Measurements from ENCODE around the gene VAV2.

The VAV2 gene

GRCh38 chr9:133739408-133740280 is 252.5 kb downstream of the VAV2 start:
- DNase-seq (ENCODE audit: low read depth) = no peak

DNA sequence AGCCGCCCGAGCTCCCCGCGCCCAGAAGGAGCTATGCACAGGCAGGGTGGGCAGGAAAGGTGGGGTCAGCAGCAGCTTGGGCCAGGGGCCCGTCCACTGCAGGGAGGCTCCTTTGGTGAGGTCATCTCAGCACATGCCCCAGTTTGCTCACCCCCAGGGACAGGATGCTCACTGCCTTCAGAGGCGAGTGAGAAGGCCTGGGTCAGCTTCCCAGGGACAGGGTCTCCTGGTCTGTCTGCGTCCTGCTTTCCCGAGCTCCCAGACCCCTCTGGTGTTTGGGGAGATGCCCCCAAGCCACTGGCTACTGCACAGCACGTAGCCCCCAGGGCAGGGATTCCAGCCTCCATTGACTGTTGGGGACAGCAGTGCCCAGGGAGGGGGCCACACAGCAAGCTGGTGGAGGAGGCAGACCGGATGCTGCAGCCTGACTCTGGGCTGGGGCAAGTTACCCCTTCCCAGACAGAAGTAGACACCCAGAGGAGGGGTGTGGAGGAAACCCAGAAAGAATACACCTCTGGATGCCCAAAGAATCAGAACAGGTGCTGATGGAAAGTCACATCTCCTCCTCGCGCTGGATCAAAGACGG is 253.4 kb downstream of the VAV2 start:
- DNase-seq (ENCODE audit: low read depth) = no peak

- DNase-seq (ENCODE audit: low read depth) = no peak
These were observed 254.1 kb downstream of the VAV2 start, which contains the start of gene SARDH for GRCh38 chr9:133737774-133738639. Gene SARDH (minus strand): TSS chr9:133738352. CDS start chr9:133734173, 4,179 bp downstream.

DNA sequence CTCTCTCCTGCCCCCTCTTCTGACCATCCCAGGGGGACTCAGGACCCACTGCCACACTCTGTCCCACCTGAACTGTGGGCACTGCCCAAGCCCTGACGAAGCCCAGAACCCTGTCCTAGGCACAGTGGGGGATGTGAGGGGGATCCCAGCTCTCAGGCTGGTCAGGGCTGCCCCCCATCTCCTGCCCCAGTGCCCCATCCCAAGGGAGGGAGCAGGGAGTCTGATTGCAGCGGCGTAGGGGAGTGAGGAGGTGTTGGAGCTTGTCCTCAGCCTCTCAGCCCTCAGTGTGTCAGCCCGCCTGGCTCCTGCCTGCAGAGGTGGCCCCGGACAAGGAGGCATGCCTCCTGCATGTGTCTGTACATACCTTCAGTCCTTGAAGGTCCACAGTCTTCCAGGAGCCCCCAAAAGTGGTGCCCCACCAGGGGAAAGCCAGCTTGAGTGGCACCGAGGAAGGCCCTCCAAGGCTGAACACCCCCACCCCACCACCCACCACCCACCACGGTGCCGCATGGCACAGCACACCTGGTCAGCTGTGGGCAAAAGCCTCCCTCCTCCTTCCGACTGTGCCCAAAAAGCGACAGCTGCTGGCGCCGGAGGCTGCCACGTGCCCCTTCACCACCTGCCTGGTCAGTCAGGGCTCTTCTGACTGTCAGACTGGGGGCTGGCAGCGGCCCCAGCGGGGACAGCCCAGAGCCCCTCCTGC is 254.9 kb downstream of the VAV2 start:
- DNase-seq (ENCODE audit: low read depth) = no peak

DNA sequence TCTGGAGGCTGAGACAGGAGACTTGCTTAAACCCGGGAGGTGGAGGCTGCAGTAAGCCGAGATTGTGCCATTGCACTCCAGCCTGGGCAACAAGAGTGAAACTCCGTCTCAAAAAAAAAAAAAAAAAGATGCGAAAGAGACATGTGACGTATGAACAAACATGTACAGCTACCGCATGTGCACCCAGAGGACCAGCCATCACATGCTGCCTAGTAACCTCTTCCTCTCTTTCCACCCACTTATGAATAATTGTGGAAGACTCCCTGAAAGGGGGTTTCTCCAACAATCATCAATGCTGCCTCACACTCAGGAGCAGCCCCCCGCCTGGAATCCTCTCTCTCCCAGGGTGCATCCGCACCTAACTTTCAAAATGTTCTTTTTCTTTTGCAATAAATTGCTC is 256.2 kb downstream of the VAV2 start:
- no peak for DNase-seq (ENCODE audit: low read depth)

DNA sequence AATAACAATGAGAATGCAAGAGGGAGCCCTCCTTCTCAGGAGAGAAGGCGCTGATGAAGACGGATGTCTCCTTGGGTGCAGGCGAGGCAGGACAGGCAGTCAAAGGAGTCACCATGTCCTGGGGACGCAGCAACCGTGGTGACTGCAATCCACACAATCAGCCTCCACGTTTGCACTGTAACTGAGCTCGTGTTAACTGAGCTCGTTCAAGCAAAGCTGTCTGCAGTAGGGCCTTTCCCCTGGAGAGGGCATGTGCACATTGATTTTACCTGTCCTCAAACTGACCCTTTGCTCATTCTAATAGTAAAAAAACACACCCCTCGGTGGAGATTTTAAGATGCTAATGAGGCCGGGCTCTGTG is 256.7 kb downstream of the VAV2 start:
- no peak for DNase-seq (ENCODE audit: low read depth)

DNA sequence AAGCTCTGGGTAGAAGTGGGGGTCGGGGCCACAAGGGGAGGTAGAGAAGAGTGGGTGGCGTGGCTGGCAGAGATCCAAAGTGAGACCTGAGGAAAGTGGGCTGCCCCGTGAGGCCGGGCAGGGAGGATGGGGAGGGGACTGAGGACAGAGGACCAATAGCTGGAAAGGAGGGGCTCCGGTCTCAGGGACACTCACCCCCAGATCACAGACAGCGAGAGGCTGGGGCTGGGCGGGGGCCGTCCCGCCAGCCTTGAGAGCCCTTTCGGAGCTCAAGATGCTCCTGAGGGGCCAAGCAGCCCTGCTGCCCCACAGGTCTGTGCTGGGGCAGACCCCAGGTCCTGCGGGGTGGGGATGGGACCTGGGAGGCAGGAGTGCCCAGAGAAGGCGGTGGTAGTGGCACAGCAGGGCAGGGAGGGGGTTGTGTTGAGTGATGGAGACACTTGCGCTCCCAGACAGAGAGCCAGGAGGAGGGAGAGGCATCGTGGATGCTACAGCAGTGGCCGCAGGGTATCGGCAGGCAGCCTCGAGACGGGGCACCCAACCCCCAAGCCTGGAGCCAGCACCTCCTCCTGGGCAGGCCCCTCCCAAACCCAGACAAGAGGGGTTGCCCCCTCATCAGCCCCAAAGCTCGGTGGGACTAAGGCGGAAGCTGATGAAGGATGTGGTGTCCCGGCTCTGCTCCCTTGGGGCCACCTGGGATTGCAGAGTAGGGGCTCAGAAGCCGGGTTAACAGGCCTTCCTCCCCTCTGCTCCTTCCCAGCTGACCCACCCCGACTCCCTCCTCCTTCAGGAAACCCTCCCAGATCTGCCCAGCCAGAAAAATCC is 257.3 kb downstream of the VAV2 start:
- no peak for DNase-seq (ENCODE audit: low read depth)

DNA sequence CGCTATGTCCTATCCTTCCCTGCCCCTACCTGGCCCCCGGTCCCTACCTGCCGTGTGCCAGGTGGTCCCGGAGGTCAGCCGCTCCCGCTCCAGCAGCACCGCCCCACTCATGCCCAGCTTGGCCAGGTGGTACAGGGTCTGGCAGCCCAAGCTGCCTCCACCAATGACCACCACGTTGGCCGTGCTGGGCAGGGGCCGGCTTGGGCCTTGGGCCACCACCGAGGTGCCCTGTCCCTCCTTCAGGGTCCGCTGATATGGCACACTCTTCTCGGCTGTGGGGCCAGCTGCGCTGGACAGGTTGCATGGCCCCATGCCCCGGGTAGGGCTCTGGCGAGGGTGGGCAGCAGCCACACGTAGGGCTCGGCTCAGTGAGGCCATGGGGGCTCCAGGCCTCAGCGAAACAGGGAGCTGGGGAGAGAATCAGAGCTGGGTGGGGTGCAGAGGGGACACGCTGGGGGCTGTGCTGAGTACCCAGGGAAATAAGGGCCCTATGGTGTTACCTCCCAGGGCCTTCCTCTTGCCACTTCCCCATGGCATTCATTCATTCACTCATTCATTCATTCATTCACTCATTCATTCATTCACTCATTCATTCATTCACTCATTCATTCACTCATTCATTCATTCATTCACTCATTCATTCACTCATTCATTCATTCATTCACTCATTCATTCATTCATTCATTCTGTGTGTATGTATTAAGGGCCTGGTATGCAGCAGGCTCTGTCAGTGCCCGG is 258.2 kb downstream of the VAV2 start:
- DNase-seq (ENCODE audit: low read depth) = no peak

- no peak for DNase-seq (ENCODE audit: low read depth)
These were observed 258.7 kb downstream of the VAV2 start for GRCh38 chr9:133733421-133733795.

- no peak for DNase-seq (ENCODE audit: low read depth)
These were observed 259.3 kb downstream of the VAV2 start for GRCh38 chr9:133732639-133733408.

DNA sequence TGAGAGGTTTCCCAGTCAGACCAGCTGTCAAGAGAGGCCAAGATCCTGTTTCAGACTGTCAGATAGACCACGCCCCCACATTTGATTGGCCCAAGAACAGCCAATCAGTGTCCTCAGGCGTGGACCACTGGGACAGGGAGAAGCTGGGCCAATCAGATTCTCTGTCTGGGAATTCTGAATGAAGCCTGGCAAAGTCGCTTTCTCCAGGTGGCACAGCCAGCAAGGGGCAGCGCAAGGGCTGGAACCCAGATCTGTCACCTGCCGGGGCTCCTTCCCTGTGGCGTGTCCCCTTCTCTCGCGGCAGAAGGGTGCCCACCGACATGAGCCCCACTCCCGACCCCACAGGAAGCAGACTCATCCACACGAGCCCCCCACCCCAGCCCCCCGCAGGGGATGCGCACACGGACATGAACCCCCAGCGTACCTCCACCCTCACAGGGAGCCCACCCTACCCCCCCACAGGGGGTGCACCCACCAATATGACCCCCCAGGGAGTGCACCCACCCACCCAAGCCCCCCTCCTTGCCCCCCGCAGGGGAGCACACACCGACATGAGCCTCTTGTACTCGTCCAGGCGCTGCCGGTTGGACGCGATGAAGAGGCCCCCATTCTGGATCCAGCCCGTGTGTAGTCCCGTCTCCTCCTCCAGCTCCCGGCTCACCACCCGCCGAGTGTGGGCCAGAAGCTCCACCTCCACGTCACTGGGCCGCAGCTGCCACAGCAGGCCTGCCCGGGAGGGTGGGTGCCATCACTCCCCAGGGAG is 260.1 kb downstream of the VAV2 start:
- DNase-seq (ENCODE audit: low read depth) = no peak

GRCh38 chr9:133730994-133731715 is 261.0 kb downstream of the VAV2 start:
- DNase-seq (ENCODE audit: low read depth) = no peak

GRCh38 chr9:133729617-133730281 is 262.4 kb downstream of the VAV2 start:
- no peak for DNase-seq (ENCODE audit: low read depth)

GRCh38 chr9:133728856-133729616 is 263.1 kb downstream of the VAV2 start:
- DNase-seq (ENCODE audit: low read depth) = no peak

- no peak for DNase-seq (ENCODE audit: low read depth)
These were observed 264.2 kb downstream of the VAV2 start for GRCh38 chr9:133727876-133728441.

- DNase-seq (ENCODE audit: low read depth) = no peak
These were observed 264.7 kb downstream of the VAV2 start for GRCh38 chr9:133727277-133727875.

Data from stimulated activated CD8-positive, alpha-beta memory T cell treated with anti-CD3 and anti-CD28 coated beads, Interleukin-7, amount 100 ng/mL, for 24 hours (primary cell).